GM21447 (cell line): ENCODE results near the gene MAGOH.
"Not testable (repeated sequence)": the region's sequence is repeated elsewhere in the genome, so short reads cannot be mapped to it uniquely, and the experiment has no call there.

ENCODE experiments used
- ATAC-seq: cut with Tn5 transposase; IDR thresholded peaks from one replicate; pipeline ENCODE4 v1.9.1; 2021; ENCODE audit not compliant: unreplicated experiment

Gene MAGOH

GRCh38 chr1:53238197-53239155 is at the start of gene MAGOH:
MAGOH (minus strand) TSS chr1:53238518; CDS start chr1:53238448, 70 bp downstream.
- peak; percentile 99 for ATAC-seq

DNA sequence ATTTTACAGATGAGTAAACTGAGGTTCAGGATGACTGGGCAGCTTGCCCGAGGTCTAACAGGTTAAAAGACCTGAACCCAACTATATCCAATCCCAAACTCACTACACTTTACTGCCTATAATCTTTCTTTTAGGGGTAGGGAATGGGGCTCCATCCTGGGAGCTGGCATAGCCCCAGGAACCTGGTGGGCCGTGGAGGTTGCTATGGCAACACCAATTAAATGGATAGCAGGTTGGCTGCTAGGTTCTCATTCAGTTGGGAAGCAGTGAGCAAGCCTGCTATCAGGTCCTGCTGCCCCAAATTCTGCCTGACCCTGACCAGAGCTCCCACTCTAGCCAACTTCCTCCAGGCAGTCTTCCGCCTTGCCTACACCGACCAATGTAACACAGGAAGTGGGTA is 48.6 kb upstream of the MAGOH start:
- no peak for ATAC-seq

- no peak for ATAC-seq
These were observed 47.8 kb upstream of the MAGOH start for GRCh38 chr1:53285969-53286760.

DNA sequence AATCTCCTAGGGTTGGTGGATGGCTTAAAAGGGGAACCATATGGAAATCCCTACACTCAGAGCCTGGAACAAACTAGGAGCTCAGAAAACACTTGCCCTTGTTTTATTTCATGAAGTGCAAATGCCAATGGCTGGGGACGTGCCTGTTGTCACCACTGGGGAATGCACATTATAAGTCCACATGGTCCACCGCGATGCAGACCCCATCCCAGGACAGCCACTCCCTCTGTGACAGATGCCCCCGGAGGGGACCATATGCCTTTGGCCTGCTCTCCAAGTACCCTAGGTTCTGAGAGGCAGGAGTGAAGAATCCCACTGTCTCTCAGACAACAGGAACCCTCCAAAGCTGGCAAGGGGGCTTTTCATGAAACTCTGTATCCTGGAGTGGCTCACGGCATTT is 47.2 kb upstream of the MAGOH start:
- no peak for ATAC-seq

DNA sequence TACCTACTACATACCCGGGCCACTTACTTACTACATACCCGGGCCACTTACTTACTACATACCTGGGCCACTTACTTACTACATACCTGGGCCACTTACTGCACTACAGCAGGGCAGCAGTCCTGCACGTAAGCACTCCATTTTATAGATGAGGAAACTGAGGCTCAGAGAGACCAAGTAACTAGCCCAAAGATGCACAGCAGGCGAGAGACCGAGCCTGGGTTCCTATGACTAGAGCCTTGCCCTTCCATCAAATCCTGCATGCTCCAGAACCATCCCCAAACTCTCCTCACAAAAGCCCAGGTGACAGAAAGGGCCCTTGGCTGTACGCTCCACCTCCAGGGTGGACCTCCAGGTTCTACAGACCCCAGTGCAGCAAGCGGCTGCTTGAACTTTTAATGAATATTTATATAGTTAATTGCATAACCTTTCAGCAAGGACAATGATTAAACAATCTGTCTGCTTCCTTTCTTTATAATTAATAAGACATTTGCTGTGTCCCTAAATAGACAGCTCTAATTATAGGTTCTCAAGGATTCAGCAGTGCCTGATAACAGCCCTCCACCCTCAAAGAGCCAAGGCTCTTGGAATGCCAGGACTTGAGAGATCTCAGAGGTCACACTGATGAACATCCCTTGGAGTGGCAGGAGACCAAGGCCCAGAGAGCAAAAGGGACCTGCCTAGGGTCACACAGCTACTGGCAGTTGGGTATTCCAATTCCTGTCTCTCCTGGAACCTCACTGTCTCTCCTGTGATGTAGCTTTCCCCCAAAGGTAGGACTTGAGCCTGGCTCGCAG is 46.1 kb upstream of the MAGOH start:
- no peak for ATAC-seq

DNA sequence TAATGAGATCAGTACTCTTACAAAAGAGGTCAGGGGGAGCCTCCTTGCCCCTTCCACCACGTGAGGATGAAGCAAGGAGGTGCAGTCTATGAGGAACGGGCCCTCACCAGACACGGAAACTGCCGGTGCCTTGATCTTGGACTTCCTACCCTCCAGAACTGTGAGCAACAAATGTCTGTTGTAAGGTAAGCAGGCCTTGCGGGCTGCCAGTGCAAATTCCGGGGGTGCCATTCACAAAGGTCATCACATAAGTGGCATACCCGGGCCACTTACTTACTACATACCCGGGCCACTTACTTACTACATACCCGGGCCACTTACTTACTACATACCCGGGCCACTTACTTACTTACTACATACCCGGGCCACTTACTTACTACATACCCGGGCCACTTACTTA is 44.8 kb upstream of the MAGOH start:
- not testable (repeated sequence) for ATAC-seq

DNA sequence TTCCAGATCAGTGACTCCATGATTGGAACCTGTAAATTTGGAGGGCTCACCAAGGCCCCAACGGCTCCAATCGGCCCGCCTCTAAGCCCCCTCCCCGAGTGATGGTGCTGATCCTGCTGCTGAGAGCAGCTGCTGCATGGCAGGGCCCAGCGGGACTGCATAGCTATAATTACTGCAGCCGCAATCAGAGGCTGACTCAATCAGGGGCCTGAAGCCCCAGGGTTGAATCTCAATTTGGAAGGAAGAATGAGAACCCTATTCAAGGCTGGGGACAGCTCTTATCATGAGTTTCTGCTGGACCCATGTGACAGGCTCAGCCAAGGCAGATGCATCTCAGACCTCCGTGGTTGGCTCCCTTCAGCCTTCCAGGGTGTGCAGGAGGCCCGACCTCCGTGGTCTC is 42.8 kb upstream of the MAGOH start:
- ATAC-seq, result no peak

DNA sequence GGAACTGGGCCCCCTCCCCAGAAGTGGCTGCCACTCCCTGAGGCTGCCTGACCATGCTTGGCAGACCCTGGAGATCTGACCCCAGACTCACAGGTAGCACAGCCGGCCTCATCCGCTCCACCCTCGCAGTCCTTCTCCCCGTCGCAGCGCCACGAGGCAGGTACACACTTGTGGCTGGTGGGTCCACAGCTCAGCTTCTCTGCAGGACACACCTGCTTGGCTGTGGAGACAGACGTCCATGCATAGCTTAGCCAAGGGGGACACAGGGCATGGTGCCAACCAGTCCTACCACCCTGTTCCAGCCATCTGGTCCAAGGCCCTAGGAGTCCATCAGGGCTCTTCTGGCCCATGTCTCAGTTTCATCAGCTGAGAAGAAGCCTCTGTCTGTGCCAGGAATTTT is 42.2 kb upstream of the MAGOH start:
- ATAC-seq, result no peak

GRCh38 chr1:53279296-53280200 is 41.2 kb upstream of the MAGOH start:
- ATAC-seq, result no peak

GRCh38 chr1:53278298-53278725 is 40.0 kb upstream of the MAGOH start:
- ATAC-seq, result peak; percentile 63

DNA sequence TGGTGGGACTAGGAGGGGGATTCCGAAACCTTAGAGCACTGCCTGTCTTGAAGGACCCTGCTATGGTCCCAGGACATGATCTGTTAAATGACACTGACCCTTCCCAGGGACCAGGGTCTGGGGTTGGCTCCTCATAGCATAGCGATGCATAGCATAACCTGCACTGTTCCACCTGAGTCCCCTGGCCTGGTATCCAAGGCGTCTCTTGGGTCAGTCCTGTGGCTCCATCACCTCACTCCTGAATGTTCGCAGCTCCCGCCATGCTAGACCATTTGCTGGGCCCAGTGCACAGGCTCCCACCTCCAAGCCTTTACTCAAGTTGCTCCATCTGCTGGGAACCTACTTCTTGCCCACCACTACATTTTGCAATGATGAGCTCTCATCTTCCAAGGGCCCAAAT is 39.0 kb upstream of the MAGOH start:
- ATAC-seq, result no peak

GRCh38 chr1:53276902-53277281 is 38.6 kb upstream of the MAGOH start:
- ATAC-seq, result no peak

GRCh38 chr1:53276153-53276901 is 38.0 kb upstream of the MAGOH start:
- ATAC-seq, result no peak

- ATAC-seq, result no peak
These were observed 37.2 kb upstream of the MAGOH start for GRCh38 chr1:53275566-53275965.

DNA sequence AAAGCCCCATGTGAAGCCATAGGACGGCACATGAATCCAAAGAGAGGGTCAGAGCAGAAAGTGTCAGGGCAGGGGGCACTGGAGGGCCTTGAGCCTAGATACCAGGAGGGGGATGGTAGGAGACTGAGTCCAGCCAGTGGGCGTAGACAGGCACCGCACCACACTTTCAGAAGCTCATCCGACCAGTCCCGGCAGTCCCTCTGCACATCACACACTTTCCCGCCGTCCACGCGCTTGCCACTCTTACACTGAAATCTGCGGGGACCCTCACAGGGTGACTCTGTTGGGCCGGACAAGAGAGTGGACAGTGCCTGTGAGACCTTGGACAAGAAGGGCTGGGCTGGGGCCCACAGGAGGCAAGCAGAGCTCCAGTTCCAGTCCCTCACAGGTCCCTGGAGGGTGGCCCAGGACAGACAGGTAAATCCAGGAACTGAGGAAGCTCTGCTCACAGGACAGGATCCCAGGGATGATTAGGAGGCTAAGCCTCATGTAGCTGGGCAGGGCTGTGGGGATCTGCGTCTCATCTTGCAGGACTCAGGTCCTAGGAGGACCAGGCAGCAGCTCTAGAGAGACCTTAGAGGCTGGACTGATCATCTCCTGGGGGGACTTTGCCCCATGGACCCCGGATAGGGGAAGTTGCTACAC is 36.3 kb upstream of the MAGOH start:
- no peak for ATAC-seq

- ATAC-seq, result no peak
These were observed 35.7 kb upstream of the MAGOH start for GRCh38 chr1:53274026-53274425.

DNA sequence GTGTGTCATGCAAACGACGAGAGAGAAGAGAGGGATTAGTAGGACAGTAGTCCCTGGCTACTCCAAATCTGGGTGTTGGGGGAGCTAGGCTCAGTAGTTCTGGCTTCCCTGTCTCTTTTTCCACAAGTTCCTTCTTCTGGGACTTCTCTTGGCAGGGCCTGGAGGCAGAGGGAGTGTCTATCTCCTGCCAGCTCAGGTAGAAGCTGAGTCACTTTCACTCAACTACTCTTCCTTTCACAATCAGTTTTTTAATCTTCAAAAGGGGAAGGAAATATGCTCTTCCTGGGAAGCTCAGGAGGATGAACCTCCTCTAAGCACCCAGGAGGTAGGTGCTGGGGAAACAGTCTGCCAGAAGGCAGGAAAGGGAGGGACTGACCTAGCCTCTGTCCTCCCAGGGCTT is 35.2 kb upstream of the MAGOH start:
- ATAC-seq, result no peak

DNA sequence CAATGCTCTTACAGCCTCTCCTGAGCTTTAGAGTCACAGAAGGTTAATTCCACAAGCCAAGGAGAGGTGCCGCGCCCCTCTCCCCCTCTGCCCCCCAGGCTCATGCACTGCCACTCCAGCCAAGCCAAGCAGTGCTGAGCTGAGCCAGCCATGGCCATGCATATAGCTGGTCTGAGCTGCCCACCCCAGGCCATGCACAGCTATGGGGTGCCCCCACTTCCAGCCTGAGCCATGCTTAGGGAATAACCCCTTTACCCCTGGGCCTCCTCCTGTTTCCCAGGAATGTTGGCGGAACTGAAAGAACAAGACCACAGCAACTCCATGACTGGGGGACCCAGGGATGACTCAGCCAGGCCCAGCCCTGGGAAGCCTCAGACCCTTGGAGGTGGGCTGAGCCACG is 34.0 kb upstream of the MAGOH start:
- no peak for ATAC-seq
